GM18520 (cell line): ENCODE measurements around the gene MTA3.
"Not testable (repeated sequence)": the region's sequence is repeated elsewhere in the genome, so short reads cannot be mapped to it uniquely, and the experiment has no call there.

ENCODE experiments used
- ATAC-seq: cut with Tn5 transposase; IDR thresholded peaks from one replicate; pipeline ENCODE4 v1.9.1; 2021; ENCODE audit not compliant: unreplicated experiment

MTA3 gene

DNA sequence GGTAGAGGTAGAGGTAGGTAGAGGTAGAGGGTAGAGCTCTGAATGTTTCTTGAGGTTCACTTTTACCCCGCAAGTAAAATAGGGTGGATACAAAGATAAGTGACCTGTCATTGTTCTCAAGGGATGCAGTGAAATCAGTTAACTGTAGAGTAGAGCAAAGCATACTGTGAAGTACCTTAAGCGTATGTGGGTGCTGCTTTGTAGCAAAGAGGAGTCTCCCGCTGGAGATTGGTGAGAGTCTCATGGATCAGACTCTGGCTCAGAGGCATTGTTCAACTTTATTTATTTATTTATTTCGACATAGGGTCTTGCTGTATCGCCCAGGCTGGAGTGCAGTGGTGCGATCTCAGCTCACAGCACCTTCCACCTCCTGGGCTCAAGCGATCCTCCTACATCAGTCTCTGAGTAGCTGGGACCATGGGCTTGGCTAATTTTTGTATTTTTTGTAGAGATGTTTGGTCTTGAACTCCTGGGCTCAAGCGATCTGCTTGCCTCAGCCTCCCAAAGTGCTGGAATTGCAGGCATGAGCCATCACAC, 38.7 kb downstream of the MTA3 start:
- no peak for ATAC-seq

DNA sequence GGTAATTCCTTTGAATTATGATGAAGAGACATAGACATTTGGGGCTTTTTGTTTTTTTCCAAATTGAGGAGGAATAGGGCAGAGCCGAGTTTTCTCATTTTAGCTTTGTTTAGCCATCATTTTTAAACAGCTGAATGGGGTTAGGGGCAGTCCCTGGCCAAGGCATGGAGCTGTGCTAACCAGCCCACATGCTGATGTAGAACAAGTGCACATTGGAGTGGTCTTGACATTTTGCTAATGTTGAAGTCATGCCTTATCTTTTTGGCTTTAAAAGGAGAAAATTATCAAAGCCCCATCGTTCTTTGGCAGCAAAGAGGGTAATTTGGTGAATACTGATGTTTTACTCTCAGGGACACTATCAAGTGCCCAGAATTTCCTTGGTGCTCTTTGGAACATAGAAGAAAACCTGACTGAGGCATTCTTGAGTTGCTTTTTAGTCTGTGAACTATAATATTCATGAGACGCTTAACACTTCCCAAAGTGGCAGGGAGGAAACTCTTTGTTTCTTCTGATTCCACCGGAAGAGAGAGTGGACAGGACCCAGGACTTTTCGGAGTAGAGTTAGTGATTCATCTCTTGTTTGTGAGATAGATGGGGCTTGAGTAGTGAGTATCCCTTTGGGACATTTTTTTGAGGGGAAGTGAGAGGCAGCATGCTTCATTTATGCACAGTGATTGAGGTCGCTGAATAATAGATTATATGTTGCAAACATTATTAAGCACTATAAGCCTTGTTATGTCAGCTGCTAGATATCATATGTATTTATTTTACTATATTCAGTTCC, 45.0 kb downstream of the MTA3 start:
- ATAC-seq, result no peak

DNA sequence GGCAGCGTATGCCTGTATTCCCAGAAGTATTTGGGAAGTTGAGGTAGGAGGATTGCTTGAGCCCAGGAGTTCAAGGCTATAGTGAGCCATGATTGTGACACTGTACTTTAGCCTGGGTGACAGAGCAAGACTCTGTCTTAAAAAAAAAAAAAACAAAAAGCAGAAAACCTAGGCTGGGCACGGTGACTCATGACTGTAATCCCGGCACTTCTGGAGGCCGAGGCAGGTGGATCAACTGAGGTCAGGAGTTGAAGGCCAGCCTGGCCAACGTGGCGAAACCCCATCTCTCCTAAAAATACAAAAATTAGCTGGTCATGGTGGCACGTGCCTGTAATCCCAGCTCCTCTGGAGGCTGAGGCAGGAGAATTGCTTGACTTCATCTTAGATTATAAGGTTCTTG, 46.4 kb downstream of the MTA3 start:
- ATAC-seq, result no peak

DNA sequence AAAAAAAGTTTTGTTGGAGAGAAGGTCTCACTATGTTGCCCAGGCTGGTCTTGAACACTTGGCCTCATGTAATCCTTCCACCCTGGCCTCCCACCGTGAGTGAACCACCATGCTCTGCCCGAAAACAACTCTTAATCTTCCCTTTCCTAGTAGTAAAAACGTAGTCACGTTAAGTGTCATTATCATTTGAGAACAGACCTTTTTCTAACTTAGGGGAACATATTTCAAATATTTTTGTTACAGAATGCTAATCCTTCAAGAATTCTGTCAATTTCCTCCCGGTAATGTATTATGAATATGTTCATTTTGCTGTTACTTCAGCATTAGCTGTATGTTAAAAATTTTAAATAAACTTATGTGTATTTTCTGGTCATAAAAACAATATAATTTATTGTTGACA, 49.7 kb downstream of the MTA3 start:
- ATAC-seq, result no peak

DNA sequence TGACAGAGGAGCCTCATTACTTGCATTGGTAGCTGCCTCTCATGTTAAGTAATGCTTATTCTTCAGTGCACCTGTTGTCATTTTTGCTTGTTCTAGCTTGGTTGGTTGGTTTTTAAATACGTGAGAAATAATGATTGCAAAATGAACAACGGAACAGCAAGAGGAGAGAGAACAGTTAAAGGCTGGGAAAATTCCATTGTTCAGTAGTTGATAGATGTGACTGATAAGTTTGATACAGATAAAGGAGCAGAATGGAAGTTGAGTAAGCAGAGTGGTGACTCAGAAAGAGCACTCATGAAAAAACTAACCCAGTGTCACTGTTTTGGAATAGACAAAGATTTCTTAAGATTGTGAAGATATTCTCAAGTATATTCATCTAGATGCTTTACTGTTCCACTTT, 50.5 kb downstream of the MTA3 start:
- no peak for ATAC-seq

DNA sequence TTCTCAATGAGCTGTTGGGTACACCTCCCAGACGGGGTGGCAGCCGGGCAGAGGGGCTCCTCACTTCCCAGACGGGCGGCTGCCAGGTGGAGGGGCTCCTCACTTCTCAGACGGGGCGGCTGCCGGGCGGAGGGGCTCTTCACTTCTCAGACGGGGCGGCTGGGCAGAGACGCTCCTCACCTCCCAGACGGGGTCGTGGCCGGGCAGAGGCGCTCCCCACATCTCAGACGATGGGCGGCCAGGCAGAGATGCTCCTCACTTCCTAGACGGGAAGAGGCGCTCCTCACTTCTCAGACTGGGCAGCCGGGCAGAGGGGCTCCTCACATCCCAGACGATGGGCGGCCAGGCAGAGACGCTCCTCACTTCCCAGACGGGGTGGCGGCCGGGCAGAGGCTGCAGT, 53.2 kb downstream of the MTA3 start:
- ATAC-seq, result not testable (repeated sequence)

DNA sequence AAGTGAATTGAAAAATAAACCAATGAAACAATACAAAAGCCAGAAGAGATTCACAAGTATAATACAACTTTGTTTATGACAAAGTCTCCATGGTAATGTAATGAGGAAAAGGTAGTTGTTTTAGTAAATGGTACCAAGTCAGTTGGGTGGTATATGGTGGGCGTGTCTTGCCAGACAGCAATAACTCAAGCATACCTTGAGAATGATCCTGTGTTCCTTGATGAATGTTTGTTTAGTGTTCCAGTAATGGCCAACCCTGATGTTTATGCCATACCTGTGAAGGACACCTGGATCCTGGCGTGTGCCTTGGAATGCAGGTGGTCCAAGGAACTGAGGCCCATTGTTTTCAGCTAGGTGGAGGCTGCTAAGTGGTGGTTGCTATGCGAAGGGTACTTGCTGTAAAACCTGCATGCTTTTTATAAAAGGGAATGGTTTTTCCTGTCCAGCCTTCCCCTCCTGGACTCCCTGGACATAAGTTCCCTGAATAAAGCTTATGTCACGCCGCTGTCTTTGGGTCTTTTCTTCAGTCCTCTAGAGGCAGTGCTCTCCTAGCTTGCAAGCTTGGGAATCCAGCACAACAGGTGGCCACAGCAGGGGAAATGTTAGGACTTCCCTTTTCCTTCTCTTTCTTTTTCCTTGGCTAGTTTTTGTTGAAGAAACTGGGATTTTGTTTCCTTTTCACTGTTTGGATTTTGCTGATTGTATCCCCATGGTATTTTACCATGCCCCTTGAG, 54.7 kb downstream of the MTA3 start:
- no peak for ATAC-seq

DNA sequence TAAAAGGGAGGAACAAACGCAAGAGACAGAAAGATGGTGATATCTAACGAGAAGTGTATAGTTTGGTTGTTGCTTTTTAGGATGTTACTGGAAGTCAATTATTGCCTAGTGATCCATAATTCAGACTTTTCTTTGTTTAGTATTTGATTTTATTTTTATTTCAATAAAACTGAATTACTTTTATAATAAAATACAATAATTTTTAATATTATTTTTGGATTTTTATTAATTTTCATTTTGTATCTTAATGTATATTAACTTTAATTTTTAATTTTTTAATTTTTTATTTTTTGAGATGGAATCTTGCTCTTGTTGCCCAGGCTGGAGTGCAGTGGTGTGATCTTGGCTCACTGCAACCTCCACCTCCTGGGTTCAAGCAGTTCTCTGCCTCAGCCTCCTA, 55.6 kb downstream of the MTA3 start:
- ATAC-seq, result no peak

DNA sequence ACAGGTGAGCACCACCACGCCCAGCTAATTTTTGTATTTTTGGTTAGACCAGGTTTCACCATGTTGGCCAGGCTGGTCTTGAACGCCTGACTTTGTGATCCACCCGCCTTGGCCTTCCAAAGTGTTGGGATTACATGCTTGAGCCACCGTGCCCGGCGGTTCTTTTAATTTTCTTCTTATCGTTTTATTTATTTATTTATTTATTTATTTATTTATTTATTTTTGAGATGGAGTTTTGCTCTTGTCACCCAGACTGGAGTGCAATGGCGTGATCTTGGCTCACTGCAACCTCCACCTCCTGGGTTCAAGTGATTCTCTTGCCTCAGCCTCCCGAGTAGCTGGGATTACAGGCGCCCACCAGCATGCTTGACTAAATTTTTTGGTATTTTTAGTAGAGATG, 59.6 kb downstream of the MTA3 start:
- ATAC-seq, result not testable (repeated sequence)

DNA sequence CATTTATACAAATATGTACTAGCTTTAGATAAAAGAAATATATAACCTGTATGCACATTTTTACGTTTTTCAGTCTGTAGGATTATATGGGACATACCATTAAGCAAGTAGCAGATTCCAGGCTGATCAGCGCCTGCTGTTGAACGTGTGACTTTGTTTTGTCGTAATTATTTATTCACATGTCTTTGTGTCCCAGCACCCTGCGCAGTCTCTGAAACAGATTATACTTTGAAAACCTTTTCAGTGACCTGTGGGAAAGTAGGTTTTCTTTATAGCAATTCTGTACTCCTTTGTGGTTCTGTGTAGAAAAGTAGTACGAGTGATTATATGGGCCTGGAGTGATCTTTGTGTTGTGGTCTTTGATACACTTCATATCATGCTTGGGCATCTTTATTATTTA, 68.5 kb downstream of the MTA3 start:
- no peak for ATAC-seq

DNA sequence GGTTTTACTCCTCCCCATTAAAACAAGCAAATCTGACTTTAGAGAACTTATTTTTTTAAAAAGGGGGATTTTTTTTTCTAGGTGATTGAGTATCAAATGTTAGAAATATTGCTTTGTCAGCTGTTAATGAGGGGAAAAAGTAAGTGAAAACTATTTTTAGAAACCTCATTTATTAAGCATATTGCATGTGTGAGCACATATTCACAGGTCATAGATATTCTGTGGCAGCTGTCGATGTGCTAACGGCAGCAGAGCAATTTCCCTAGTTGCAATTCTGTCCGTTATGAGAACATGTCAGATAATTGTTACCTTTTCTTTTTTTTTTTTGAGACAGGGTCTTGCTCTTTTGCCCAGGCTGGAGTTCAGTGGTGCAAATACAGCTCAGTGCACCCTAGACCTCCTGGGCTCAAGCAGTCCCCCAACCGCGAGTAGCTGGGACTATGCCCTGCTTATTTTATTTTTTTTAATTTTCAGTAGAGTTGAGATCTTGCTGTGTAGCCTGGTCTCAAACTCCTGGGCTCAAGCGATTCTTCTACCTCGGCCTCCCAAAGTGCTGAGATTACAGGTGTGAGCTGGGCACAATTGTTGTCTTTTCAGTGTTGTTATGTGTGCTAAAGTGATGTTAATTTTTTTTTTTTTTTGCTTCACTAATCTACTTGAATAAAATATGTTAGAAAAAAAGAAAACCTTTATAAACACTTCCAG, 69.8 kb downstream of the MTA3 start:
- ATAC-seq, result no peak

DNA sequence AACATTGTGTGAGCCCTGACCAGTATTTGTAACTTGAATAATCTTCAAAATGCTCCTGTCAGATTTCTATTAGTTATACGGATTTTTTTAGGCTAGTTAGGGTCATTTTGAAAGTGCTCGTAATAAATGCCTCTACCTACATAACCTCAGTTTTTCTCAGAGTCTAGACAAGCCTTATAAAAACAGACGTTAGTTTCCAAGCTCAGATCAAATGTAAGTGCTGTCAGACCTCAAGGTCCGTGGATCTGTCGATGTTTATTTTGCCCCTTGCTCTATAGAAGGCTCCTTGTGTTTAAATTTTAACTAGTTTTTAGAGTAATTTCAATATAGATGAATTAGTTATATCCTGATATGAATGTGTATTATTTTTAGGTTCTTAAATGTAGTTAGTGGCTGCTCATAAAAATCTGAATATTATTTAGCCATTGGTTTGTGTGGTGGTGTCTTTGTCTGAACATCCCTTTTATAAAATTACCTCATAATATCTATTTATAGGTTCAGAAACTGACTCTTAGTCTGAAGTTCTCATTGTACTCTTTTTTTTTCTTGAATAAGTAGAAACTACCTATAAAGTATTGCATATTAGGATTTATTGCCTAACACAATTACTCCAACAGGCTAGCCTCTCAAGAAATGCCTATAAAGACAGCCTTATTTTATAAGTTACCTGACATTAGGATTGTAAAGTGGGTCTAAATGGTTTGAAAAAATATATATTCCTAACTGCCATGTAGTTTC, 71.1 kb downstream of the MTA3 start:
- ATAC-seq, result no peak

DNA sequence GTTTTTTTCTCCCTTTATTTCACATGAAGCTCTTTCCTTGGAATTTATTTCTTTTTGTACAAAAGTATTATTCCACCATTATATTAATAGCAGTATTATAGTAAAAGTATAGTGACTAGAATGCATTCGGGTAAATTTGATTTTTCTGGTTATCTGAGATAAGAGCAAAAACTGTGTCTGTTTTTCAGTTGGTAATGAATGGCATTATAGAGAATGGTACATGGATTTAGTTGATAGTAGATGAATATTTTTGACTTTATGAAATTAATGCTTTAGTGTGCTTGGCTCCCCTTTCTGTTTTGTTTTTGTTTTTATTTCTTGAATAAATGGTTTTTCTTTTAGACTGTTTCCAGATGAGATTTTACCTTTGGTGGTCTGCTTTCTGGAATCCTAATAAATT, 71.8 kb downstream of the MTA3 start:
- ATAC-seq, result no peak

DNA sequence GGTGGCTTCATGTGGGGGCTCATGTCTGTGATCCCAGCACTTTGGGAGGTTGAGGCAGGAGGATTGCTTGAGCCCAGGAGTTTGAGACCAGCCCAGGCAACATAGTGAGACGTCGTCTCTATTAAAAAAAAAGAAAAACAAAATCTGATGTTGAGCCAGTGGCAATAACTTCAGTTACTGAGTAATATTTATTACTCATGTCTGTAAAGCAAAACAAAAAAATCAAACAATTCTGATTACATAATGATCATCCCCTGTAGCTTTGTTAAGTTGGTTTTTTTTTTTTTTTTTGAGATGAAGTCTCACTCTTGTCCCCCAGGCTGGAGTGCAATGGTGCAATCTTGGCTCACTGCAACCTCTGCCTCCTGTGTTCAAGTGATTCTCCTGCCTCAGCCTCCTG, 73.9 kb downstream of the MTA3 start:
- not testable (repeated sequence) for ATAC-seq

DNA sequence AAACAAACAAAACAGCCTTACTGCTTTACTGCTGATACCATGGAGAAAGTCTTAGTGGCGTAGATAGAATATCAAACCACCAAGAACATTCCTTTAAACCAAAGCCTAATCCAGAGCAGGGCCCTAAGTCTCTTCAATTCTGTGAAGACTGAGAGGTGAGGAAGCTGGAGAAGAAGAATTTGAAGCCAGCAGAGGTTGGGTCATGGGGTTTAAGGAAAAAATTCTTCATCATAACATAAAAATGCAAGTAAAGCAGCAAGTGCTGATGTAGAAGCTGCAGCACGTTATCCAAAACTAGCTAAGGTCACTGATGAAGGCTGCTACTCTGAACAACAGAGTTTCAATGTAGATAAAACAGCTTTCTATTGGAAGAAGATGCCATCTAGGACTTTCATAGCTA, 77.1 kb downstream of the MTA3 start:
- no peak for ATAC-seq

DNA sequence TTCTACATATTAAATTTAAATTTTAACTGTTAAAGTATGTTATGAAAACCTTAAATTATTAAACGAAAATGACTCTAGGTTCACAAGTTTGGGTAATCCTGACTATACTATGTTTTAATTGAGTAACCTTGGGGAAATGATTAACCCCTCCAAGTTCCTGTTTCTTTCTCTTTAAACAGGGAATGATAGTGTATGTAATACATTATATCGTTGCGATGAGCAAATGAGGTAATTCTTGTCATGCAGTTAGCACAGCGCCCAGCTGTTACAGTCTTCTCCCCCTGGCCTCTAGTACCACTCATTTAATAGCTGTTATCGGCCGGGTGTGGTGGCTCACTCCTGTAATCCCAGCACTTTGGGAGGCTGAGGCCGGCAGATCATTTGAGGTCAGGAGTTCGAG, 80.4 kb downstream of the MTA3 start:
- ATAC-seq, result no peak

DNA sequence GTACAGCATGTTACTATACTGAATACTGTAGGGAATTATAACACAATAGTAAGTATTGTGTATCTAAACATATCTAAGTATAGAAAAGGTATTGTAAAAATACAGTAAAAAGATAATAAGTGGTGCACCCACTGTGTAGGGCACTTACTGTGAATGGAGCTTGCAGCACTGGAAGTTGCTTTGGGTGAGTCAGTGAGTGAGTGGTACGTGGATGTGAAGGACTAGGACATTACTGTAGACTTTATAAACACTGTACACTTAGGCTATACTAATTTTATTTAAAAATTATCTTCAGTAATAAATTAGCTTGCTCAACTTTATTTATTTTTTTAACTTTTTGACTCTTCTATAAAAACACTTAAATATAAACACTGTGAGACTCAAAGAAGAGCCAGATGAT, 82.6 kb downstream of the MTA3 start:
- ATAC-seq, result no peak

DNA sequence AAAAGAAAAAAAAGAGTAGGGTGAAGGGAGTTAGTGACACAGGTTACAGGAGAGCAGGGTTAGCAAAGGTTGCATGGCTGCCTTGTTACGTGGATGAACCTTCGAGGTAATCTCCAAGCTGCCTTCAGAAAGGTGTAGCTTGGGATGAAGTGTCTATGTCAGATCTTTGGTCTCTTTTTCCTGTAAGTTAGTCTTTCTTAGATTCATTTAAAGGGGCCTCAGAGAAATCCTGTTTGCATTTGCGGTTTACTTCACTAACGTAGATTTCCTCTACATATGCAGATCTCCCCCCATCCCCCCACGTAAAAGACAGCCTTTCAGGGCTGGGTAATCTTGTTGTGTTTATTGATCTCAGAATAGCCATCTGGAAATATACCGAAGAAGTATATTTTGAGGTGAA, 83.7 kb downstream of the MTA3 start:
- no peak for ATAC-seq

DNA sequence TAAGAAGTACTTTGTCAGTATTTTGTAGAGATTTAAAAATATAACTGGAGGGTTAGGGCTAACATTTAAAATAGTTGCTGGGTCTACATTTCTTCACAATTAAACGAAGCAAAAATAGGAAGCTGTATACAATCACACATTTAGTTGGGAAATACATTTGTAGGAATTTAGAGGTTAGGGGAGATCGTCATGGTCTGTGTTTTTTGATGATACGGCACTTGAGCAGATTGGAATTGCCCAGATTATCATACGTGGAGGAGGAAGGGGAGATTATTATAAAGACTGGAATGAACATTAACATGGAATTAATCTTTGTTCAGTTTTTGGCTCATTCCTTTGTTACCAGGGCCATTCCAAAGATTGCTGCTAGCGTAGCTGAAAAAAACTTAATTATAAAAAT, 84.6 kb downstream of the MTA3 start:
- ATAC-seq, result no peak

DNA sequence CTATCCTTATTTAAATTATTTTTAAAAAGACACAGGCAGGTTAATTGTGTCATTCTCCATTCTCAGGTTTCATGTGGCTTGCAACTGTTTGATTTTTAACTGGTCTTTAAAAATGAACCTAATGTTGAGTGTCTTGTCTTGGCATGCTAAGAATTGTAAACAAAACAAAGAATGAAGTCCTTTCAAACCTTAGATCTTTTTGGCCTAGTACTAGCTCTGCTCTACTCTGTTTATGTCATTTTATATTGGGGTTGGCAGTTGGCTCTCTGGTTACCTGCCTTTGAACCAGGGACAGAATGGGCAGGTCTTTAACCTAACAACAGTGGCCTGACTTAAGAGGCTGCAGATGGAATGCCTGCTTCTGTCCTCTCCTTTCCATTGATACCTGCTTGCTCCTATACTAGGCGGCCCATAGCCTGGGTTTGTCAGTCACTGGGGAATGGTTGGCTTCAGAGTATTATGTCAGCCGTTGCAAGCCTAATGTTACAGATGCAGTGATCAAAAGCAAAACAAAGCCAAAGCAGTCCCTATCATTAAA, 85.5 kb downstream of the MTA3 start:
- no peak for ATAC-seq

DNA sequence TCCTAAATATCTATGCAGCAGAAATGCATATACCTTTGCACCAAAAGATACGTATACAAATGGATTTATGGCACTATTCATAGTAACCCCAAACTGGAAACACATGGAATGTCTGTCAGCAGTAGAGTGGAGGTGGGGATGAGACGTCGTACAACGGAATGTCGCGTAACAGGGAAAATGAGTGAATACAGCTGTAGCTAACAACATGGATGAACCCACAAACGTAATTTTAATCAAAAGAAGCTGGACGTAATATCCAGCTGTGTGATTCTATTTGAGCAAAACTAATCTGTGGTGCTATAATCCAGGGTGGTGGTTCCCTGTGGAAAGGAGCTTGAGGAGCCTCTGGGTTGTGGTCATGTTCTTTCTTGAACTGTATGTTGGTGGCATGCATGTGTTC, 89.9 kb downstream of the MTA3 start:
- ATAC-seq, result no peak
